IMR-90 (cell line): ENCODE results near the gene SLC10A6. TPM values are rescaled to one million over a fixed set of nuclear protein-coding genes. Genes with fewer than 3 reads are reported as not detected.

Experiments used
- ATAC-seq: fragments of 200-7000 bp; cut with Tn5 transposase; 2 replicates; pipeline ENCODE4 v1.9.1; 2020; ENCODE audit warnings: low read depth, mild to moderate bottlenecking, moderate library complexity
- BruUV-seq: library from RNA; stranded (reverse); fragments of 400-500 nt; replicated peaks from 2 replicates; lab custom pipeline; 2021; lab: Mats Ljungman, UMichigan
- CTCF ChIA-PET: fragments of 300-600 bp; formaldehyde crosslinking; extraction: SDS; loops from one replicate; lab custom pipeline; 2021; ENCODE audit warnings: antibody characterized with exemption; lab: Yijun Ruan, JAX
- POLR2A ChIA-PET: fragments of 300-600 bp; sonication (Branson Sonifier 250); formaldehyde crosslinking; loops from one replicate; lab custom pipeline; 2022; ENCODE audit warnings: antibody characterized with exemption; ENCODE audit not compliant: unreplicated experiment; lab: Charles Lee
- DNase-seq: peaks from one replicate; pipeline ENCODE4 v3.0.0; 2013
- H2AFZ ChIP-seq: replicated peaks from 2 replicates; pipeline ENCODE3; 2013; ENCODE audit warnings: low read length, mild to moderate bottlenecking; ENCODE audit not compliant: poor library complexity
- H2AK5ac ChIP-seq: 2 replicates; pipeline ENCODE4 v1.6.1; 2013; ENCODE audit warnings: low read depth, low read length, inconsistent platforms
- H2AK9ac ChIP-seq: replicated peaks from 2 replicates; pipeline ENCODE3; 2013; ENCODE audit warnings: mild to moderate bottlenecking, low read depth, low read length, moderate library complexity; ENCODE audit not compliant: poor library complexity
- H2BK120ac ChIP-seq: 2 replicates; pipeline ENCODE4 v1.6.1; 2013; ENCODE audit warnings: low read depth, low read length, inconsistent platforms
- H2BK15ac ChIP-seq: 3 replicates; pipeline ENCODE4 v1.6.1; 2013; ENCODE audit warnings: low read depth, low read length, inconsistent platforms
- H2BK20ac ChIP-seq: 2 replicates; pipeline ENCODE4 v1.6.1; 2013; ENCODE audit warnings: low read depth, mild to moderate bottlenecking, inconsistent platforms, low read length, moderate library complexity
- H2BK5ac ChIP-seq: 2 replicates; pipeline ENCODE4 v1.6.1; 2013; ENCODE audit warnings: mild to moderate bottlenecking, low read depth, low read length, inconsistent platforms; ENCODE audit not compliant: poor library complexity, severe bottlenecking
- H3K14ac ChIP-seq: replicated peaks from 2 replicates; pipeline ENCODE4 v1.6.1; 2013; ENCODE audit warnings: low read depth, low read length, inconsistent platforms
- H3K18ac ChIP-seq: 2 replicates; pipeline ENCODE4 v1.6.1; 2013; ENCODE audit warnings: low read depth, low read length, control low read depth
- H3K23ac ChIP-seq: 2 replicates; pipeline ENCODE4 v1.6.1; 2013; ENCODE audit warnings: low read depth, low read length, inconsistent platforms
- H3K27ac ChIP-seq: 2 replicates; pipeline ENCODE4 v1.5.1; 2013; ENCODE audit warnings: mild to moderate bottlenecking, control low read depth, low read length; ENCODE audit not compliant: insufficient read depth
- H3K27me3 ChIP-seq: 2 replicates; pipeline ENCODE4 v1.6.1; 2013; ENCODE audit warnings: low read length; ENCODE audit not compliant: control insufficient read depth, insufficient read depth
- H3K36me3 ChIP-seq: 2 replicates; pipeline ENCODE4 v1.6.1; 2013; ENCODE audit warnings: low read length, mixed read lengths; ENCODE audit not compliant: control insufficient read depth, insufficient read depth
- H3K4ac ChIP-seq: 2 replicates; pipeline ENCODE4 v1.6.1; 2013; ENCODE audit warnings: low read depth, low read length, inconsistent platforms
- H3K4me1 ChIP-seq: 2 replicates; pipeline ENCODE4 v1.6.1; 2013; ENCODE audit warnings: low read length, mixed read lengths; ENCODE audit not compliant: control insufficient read depth, insufficient read depth
- H3K4me2 ChIP-seq: 2 replicates; pipeline ENCODE4 v1.6.1; 2013; ENCODE audit warnings: low read depth, mild to moderate bottlenecking, control low read depth, low read length, moderate library complexity
- H3K4me3 ChIP-seq: 2 replicates; pipeline ENCODE4 v1.5.1; 2013; ENCODE audit warnings: low read depth, mild to moderate bottlenecking, control low read depth, low read length, moderate library complexity; ENCODE audit not compliant: insufficient read depth
- H3K56ac ChIP-seq: 2 replicates; pipeline ENCODE4 v1.6.1; 2013; ENCODE audit warnings: low read length, inconsistent platforms; ENCODE audit not compliant: insufficient read depth; ENCODE audit errors: extremely low read depth
- H3K79me1 ChIP-seq, 2 experiments: 2 replicates each; pipeline ENCODE4 v1.6.1; 2013; ENCODE audit warnings: low read length in 2 of 2, inconsistent platforms in 1 of 2, low read depth in 1 of 2
- H3K9ac ChIP-seq: 2 replicates; pipeline ENCODE4 v1.6.1; 2013; ENCODE audit warnings: low read depth, low read length, control low read depth
- H3K9me1 ChIP-seq: 2 replicates; pipeline ENCODE4 v1.6.1; 2013; ENCODE audit warnings: low read length, inconsistent platforms; ENCODE audit not compliant: insufficient read depth
- H3K9me3 ChIP-seq: 2 replicates; pipeline ENCODE4 v1.6.1; 2013; ENCODE audit warnings: low read length; ENCODE audit not compliant: control insufficient read depth, insufficient read depth
- H4K20me1 ChIP-seq: 2 replicates; pipeline ENCODE4 v1.6.1; 2013; ENCODE audit warnings: low read length, inconsistent platforms; ENCODE audit not compliant: insufficient read depth
- H4K5ac ChIP-seq: 2 replicates; pipeline ENCODE4 v1.6.1; 2013; ENCODE audit warnings: mild to moderate bottlenecking, low read depth, low read length, control low read depth
- H4K8ac ChIP-seq, 2 experiments: 2 replicates each; pipeline ENCODE4 v1.6.1; 2013; ENCODE audit warnings: low read depth in 2 of 2, low read length in 2 of 2, control low read depth in 1 of 2, inconsistent platforms in 1 of 2
- H4K91ac ChIP-seq: 2 replicates; pipeline ENCODE4 v1.6.1; 2013; ENCODE audit warnings: low read depth, low read length, inconsistent platforms; ENCODE audit not compliant: insufficient read depth
- BHLHE40 ChIP-seq: fragments of 150-350 bp; IDR thresholded peaks from 2 replicates; pipeline ENCODE4 v1.6.1; 2016; ENCODE audit warnings: mild to moderate bottlenecking, low read depth, low read length
- CEBPB ChIP-seq: IDR thresholded peaks from 2 replicates; pipeline ENCODE4 v1.6.1; 2012; ENCODE audit warnings: low read depth, low read length, improper control_type of control experiment
- CHD1 ChIP-seq: IDR thresholded peaks from 2 replicates; pipeline ENCODE4 v1.6.1; 2012; ENCODE audit warnings: low read depth, low read length, improper control_type of control experiment
- FOS ChIP-seq: fragments of 150-350 bp; IDR thresholded peaks from 2 replicates; pipeline ENCODE4 v1.6.1; 2016; ENCODE audit warnings: low read depth, low read length
- MAFK ChIP-seq: IDR thresholded peaks from 2 replicates; pipeline ENCODE4 v1.6.1; 2012; ENCODE audit warnings: low read depth, low read length, improper control_type of control experiment
- MAZ ChIP-seq: IDR thresholded peaks from 2 replicates; pipeline ENCODE4 v1.6.1; 2012; ENCODE audit warnings: low read depth, mild to moderate bottlenecking, low read length, improper control_type of control experiment, moderate library complexity, borderline replicate concordance
- MXI1 ChIP-seq: IDR thresholded peaks from 2 replicates; pipeline ENCODE4 v1.6.1; 2012; ENCODE audit warnings: low read depth, mild to moderate bottlenecking, low read length, moderate library complexity, borderline replicate concordance
- NFE2L2 ChIP-seq: fragments of 150-350 bp; IDR thresholded peaks from 2 replicates; pipeline ENCODE4 v1.6.1; 2016; ENCODE audit warnings: low read depth, mild to moderate bottlenecking, low read length
- POLR2A ChIP-seq: IDR thresholded peaks from 2 replicates; pipeline ENCODE4 v1.6.1; 2012; ENCODE audit warnings: mild to moderate bottlenecking, low read depth, low read length
- RAD21 ChIP-seq: IDR thresholded peaks from 2 replicates; pipeline ENCODE4 v1.6.1; 2012; ENCODE audit warnings: low read length, improper control_type of control experiment
- RCOR1 ChIP-seq: IDR thresholded peaks from 2 replicates; pipeline ENCODE4 v1.6.1; 2012; ENCODE audit warnings: mild to moderate bottlenecking, low read length, improper control_type of control experiment; ENCODE audit not compliant: insufficient replicate concordance
- RFX5 ChIP-seq: IDR thresholded peaks from 2 replicates; pipeline ENCODE4 v1.8.0; 2012; ENCODE audit warnings: low read depth, mild to moderate bottlenecking, low read length, moderate library complexity
- SMC3 ChIP-seq: fragments of 150-350 bp; IDR thresholded peaks from 2 replicates; pipeline ENCODE4 v1.6.1; 2016; ENCODE audit warnings: low read depth, mild to moderate bottlenecking, antibody characterized with exemption, low read length, moderate library complexity
- WGBS, 2 experiments: methylation state at CpG; one replicate each; pipeline versions ENCODE4 v1.1.5 to v1.1.7; 2013; ENCODE audit warnings: missing lambda C conversion rate in 2 of 2; ENCODE audit not compliant: insufficient read length in 1 of 2; ENCODE audit errors: extremely low coverage in 2 of 2; 5-methylcytosine and 5-hydroxymethylcytosine counted together
- dilution Hi-C: fragments of 300-500 bp; cut with HindIII; formaldehyde crosslinking; loops from one replicate; pipeline ENCODE4 v1.14.3; 2018; ENCODE audit warnings: low sequenced_read_pairs; ENCODE audit not compliant: unreplicated experiment
- in situ Hi-C: fragments of 300-500 bp; cut with MboI; formaldehyde crosslinking; loops from 3 replicates; pipeline ENCODE4 v1.14.3; 2019; ENCODE audit warnings: low sequenced_read_pairs, inconsistent platforms, mixed read lengths
- intact Hi-C: fragments of 100-400 bp; cut with micrococcal nuclease; formaldehyde crosslinking; loops from 2 replicates; pipeline ENCODE4 v1.10.0; 2022
- polyA plus RNA-seq, 3 experiments: library from polyadenylated mRNA; depleted of rRNA; stranded (reverse); fragments of >200 nt; gene quantifications; 2 replicates each; pipeline ENCODE4 v1.2.3, GENCODE V29; 2012; ENCODE audit warnings: low replicate concordance in 1 of 3
- total RNA-seq: library from RNA; depleted of rRNA; stranded (reverse); fragments of >200 nt; gene quantifications from 2 replicates; pipeline ENCODE4 v1.2.3, GENCODE V29; 2012
- TF ChIP-seq, protein P1 (sequence below): fragments of 150-350 bp; IDR thresholded peaks from 2 replicates; pipeline ENCODE4 v1.6.1; 2017; ENCODE audit warnings: mild to moderate bottlenecking, antibody characterized with exemption, low read length, low read depth
- TF ChIP-seq, protein P2 (sequence below): conservative IDR thresholded peaks from 2 replicates; pipeline ENCODE4 v1.5.1; 2012; ENCODE audit warnings: mild to moderate bottlenecking, low read depth, low read length, improper control_type of control experiment
- TF ChIP-seq, protein P3 (sequence below): fragments of 150-350 bp; IDR thresholded peaks from 2 replicates; pipeline ENCODE4 v1.6.1; 2016; ENCODE audit warnings: low read depth, mild to moderate bottlenecking, low read length, moderate library complexity, borderline replicate concordance

SLC10A6 gene
- total and polyA plus RNA-seq, 2 of the 4 experiments (the other 2 are of a cell fraction): not detected

DNA sequence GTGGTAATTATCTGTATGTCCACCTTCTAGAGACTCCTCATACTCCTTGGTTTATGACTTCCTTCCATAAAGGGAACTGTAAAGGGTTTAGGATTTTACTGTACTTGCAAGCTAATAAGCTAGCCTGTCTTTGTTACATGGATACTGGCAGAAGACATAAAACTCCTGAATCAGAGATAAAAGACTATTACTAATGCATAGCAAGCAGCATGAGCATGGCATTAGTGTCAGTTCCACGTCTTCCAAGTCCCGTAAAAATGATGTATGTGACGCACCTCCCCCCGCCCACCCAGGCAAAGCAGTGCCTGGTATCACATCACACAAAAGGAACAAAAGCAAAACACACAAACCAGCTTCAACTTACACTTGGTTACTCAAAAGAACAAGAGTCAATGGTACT, 71.0 kb downstream of the SLC10A6 start:
- H3K4me3 ChIP-seq: no peak overlapping the region
- DNase-seq (no peak), ATAC-seq (no peak)
- H2BK5ac ChIP-seq: no peak overlapping the region
- H3K4me1 ChIP-seq: no peaks in the 10 kb centered on the region
- ChIA-PET POLR2A (no interaction called here), CTCF (no interaction called here)
- no peak overlapping the region for H3K56ac ChIP-seq
- H3K4ac ChIP-seq: no peak overlapping the region
- H3K9me1 ChIP-seq: no peaks in the 10 kb centered on the region
- H2AK9ac ChIP-seq: no peak overlapping the region
- H3K23ac ChIP-seq: no peak overlapping the region
- no peak overlapping the region for H2BK20ac ChIP-seq
- no peak overlapping the region for H3K18ac ChIP-seq
- dilution Hi-C loops: no loop called here
- no peak overlapping the region for H3K14ac ChIP-seq
- no peaks in the 10 kb centered on the region for H3K27me3 ChIP-seq
- TF ChIP-seq SMC3 (no peak), RAD21 (no peak), MXI1 (no peak), MAZ (no peak), BHLHE40 (no peak), MAFK (no peak), RCOR1 (no peak), CHD1 (no peak), RFX5 (no peak), POLR2A (no peak), NFE2L2 (no peak), FOS (no peak), CEBPB (no peak)
- TF ChIP-seq, protein P1, sequence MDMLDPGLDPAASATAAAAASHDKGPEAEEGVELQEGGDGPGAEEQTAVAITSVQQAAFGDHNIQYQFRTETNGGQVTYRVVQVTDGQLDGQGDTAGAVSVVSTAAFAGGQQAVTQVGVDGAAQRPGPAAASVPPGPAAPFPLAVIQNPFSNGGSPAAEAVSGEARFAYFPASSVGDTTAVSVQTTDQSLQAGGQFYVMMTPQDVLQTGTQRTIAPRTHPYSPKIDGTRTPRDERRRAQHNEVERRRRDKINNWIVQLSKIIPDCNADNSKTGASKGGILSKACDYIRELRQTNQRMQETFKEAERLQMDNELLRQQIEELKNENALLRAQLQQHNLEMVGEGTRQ: no peak
- TF ChIP-seq, protein P2, sequence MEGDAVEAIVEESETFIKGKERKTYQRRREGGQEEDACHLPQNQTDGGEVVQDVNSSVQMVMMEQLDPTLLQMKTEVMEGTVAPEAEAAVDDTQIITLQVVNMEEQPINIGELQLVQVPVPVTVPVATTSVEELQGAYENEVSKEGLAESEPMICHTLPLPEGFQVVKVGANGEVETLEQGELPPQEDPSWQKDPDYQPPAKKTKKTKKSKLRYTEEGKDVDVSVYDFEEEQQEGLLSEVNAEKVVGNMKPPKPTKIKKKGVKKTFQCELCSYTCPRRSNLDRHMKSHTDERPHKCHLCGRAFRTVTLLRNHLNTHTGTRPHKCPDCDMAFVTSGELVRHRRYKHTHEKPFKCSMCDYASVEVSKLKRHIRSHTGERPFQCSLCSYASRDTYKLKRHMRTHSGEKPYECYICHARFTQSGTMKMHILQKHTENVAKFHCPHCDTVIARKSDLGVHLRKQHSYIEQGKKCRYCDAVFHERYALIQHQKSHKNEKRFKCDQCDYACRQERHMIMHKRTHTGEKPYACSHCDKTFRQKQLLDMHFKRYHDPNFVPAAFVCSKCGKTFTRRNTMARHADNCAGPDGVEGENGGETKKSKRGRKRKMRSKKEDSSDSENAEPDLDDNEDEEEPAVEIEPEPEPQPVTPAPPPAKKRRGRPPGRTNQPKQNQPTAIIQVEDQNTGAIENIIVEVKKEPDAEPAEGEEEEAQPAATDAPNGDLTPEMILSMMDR: no peak
- TF ChIP-seq, protein P3, sequence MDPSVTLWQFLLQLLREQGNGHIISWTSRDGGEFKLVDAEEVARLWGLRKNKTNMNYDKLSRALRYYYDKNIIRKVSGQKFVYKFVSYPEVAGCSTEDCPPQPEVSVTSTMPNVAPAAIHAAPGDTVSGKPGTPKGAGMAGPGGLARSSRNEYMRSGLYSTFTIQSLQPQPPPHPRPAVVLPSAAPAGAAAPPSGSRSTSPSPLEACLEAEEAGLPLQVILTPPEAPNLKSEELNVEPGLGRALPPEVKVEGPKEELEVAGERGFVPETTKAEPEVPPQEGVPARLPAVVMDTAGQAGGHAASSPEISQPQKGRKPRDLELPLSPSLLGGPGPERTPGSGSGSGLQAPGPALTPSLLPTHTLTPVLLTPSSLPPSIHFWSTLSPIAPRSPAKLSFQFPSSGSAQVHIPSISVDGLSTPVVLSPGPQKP: no peak
- no CpG with 5 or more reads among the region's 4 CpGs for whole genome bisulfite sequencing, 2 experiments
- H2AFZ ChIP-seq: no peak overlapping the region
- intact Hi-C loops: no loop called here
- H2BK15ac ChIP-seq: no peak overlapping the region
- no peak overlapping the region for H2AK5ac ChIP-seq
- H4K91ac ChIP-seq: no peak overlapping the region
- in situ Hi-C loops: no loop called here
- peaks cover 6% of the 10 kb centered on the region for H3K36me3 ChIP-seq
- no peak overlapping the region for H4K8ac ChIP-seq
- H4K5ac ChIP-seq: no peak overlapping the region
- H3K79me1 ChIP-seq: no peaks in the 10 kb centered on the region
- no TSS peak for BruUV-seq
- no peaks in the 10 kb centered on the region for H4K20me1 ChIP-seq
- H3K27ac ChIP-seq: no peak overlapping the region
- H3K4me2 ChIP-seq: no peak overlapping the region
- no peak overlapping the region for H3K9ac ChIP-seq
- no peaks in the 10 kb centered on the region for H3K9me3 ChIP-seq
- H2BK120ac ChIP-seq: no peak overlapping the region
